Panc1 (cell line): ENCODE measurements around the gene FSTL5. TPM values are rescaled to one million over a fixed set of nuclear protein-coding genes. Genes with fewer than 3 reads are reported as not detected.

ENCODE experiments used
- ATAC-seq: fragments of 200-7000 bp; cut with Tn5 transposase; 2 replicates; pipeline ENCODE4 v1.9.1; 2020; ENCODE audit warnings: mild to moderate bottlenecking, moderate library complexity
- BruUV-seq: library from RNA; stranded (reverse); fragments of 400-500 nt; replicated peaks from 2 replicates; lab custom pipeline; 2021; lab: Mats Ljungman, UMichigan
- CTCF ChIA-PET: fragments of 300-600 bp; sonication (Branson Sonifier 250); formaldehyde crosslinking; loops from one replicate; lab custom pipeline; 2022; ENCODE audit warnings: antibody characterized with exemption; lab: Charles Lee
- POLR2A ChIA-PET: fragments of 300-600 bp; sonication (Branson Sonifier 250); formaldehyde crosslinking; loops from one replicate; lab custom pipeline; 2022; ENCODE audit warnings: antibody characterized with exemption; lab: Charles Lee
- DNase-seq: peaks from one replicate; pipeline ENCODE4 v3.0.0-alpha.2; 2010; ENCODE audit warnings: low read depth, low spot score
- H3K27ac ChIP-seq: 2 replicates; pipeline ENCODE4 v1.5.1; 2011; ENCODE audit warnings: mild to moderate bottlenecking, low read length, inconsistent platforms
- H3K27me3 ChIP-seq: fragments of 200-500 bp; sonication (Bioruptor generic); 2 replicates; pipeline ENCODE4 v1.6.0; 2014; ENCODE audit warnings: low read length, inconsistent platforms; ENCODE audit not compliant: control insufficient read depth, insufficient read depth
- H3K36me3 ChIP-seq: fragments of 200-500 bp; sonication (Bioruptor generic); 2 replicates; pipeline ENCODE4 v1.5.1; 2014; ENCODE audit warnings: inconsistent platforms, mild to moderate bottlenecking, low read length, moderate library complexity; ENCODE audit not compliant: control insufficient read depth, insufficient read depth
- H3K4me1 ChIP-seq: 2 replicates; pipeline ENCODE4 v1.5.1; 2011; ENCODE audit warnings: inconsistent platforms, mild to moderate bottlenecking, low read length, moderate library complexity; ENCODE audit not compliant: control insufficient read depth, insufficient read depth
- H3K4me3 ChIP-seq, 2 experiments: 2 replicates each; pipeline ENCODE4 v1.5.1; 2011 to 2012; ENCODE audit warnings: low read depth in 2 of 2, low read length in 2 of 2, mild to moderate bottlenecking in 2 of 2, inconsistent platforms in 1 of 2, moderate library complexity in 1 of 2
- H3K9me3 ChIP-seq: fragments of 200-500 bp; sonication (Bioruptor generic); 2 replicates; pipeline ENCODE4 v1.5.1; 2014; ENCODE audit warnings: low read depth, mild to moderate bottlenecking, inconsistent platforms, low read length, moderate library complexity; ENCODE audit not compliant: control insufficient read depth, insufficient read depth
- CTCF ChIP-seq: fragments of 450-650 bp; IDR thresholded peaks from 2 replicates; pipeline ENCODE4 v1.5.1; 2017; ENCODE audit warnings: mild to moderate bottlenecking
- POLR2AphosphoS5 ChIP-seq: IDR thresholded peaks from 2 replicates; pipeline ENCODE4 v1.6.1; 2012; ENCODE audit warnings: mild to moderate bottlenecking, low read depth, low read length, moderate library complexity
- REST ChIP-seq, 2 experiments: IDR thresholded peaks; 2 replicates each; pipeline ENCODE4 v1.6.1; 2011 to 2012; ENCODE audit warnings: low read depth in 2 of 2, control low read depth in 1 of 2, low read length in 1 of 2, mild to moderate bottlenecking in 1 of 2, moderate library complexity in 1 of 2; ENCODE audit not compliant: insufficient read depth in 1 of 2
- SIN3A ChIP-seq: IDR thresholded peaks from 2 replicates; pipeline ENCODE4 v1.6.1; 2012; ENCODE audit warnings: low read depth, mild to moderate bottlenecking, low read length, moderate library complexity, borderline replicate concordance; ENCODE audit not compliant: insufficient read depth
- TCF7L2 ChIP-seq: IDR thresholded peaks from 2 replicates; pipeline ENCODE4 v1.6.1; 2011; ENCODE audit warnings: mild to moderate bottlenecking, low read depth, low read length, inconsistent platforms
- in situ Hi-C: cut with HindIII; loops from 2 replicates; pipeline ENCODE4 v1.10.0; 2016; ENCODE audit warnings: low sequenced_read_pairs, low pct_unique_long_range_greater_than_20kb
- intact Hi-C: fragments of 100-400 bp; cut with micrococcal nuclease; formaldehyde crosslinking; loops from one replicate; pipeline ENCODE4 v1.10.0; 2022; ENCODE audit not compliant: unreplicated experiment
- total RNA-seq: library from RNA; stranded (reverse); gene quantifications from one replicate; pipeline ENCODE4 v1.2.1, GENCODE V29; 2021; ENCODE audit not compliant: unreplicated experiment

FSTL5 gene
- total RNA-seq, 1 experiment from 2014 or later: 0.67 TPM

- ChIA-PET POLR2A (no interaction called here), CTCF (no interaction called here)
- Histone ChIP-seq H3K4me1 (no peaks in the 10 kb centered on the region), H3K36me3 (no peaks in the 10 kb centered on the region), H3K9me3 (no peaks in the 10 kb centered on the region), H3K27ac (no peak overlapping the region), H3K4me3 (no peak overlapping the region), H3K27me3 (no peaks in the 10 kb centered on the region)
- no peak for TF ChIP-seq POLR2AphosphoS5
- no peak for TF ChIP-seq REST (IDR thresholded peaks at IDR 0.05; ENCODE audit: insufficient read depth in 1 of 2, low read depth in 2 of 2, low read length in 1 of 2)
- TF ChIP-seq SIN3A: no peak
- no peak for TF ChIP-seq CTCF
- TF ChIP-seq TCF7L2: no peak
- no peak for ATAC-seq
- no TSS peak for BruUV-seq
- intact Hi-C loops (no loop called here), in situ Hi-C loops (no loop called here)
- no peak for DNase-seq
Observed at GRCh38 chr4:161822174-161822573, 341.6 kb downstream of the FSTL5 start.

GRCh38 chr4:161817914-161818313 is 345.9 kb downstream of the FSTL5 start:
- intact Hi-C loops (no loop called here), in situ Hi-C loops (no loop called here)
- no peak for TF ChIP-seq TCF7L2
- Histone ChIP-seq H3K36me3 (no peaks in the 10 kb centered on the region), H3K4me1 (no peaks in the 10 kb centered on the region), H3K4me3 (no peak overlapping the region), H3K27me3 (no peaks in the 10 kb centered on the region), H3K9me3 (no peaks in the 10 kb centered on the region), H3K27ac (no peak overlapping the region)
- ChIA-PET CTCF (no interaction called here), POLR2A (no interaction called here)
- BruUV-seq: no TSS peak
- ATAC-seq (no peak), DNase-seq (no peak)

- no peak for DNase-seq
- no TSS peak for BruUV-seq
- POLR2A ChIA-PET: no interaction called here
Observed at GRCh38 chr4:161816958-161817357, 346.8 kb downstream of the FSTL5 start.

More at GRCh38 chr4:161816958-161817357, 346.8 kb downstream of the FSTL5 start:
- in situ Hi-C loops: no loop called here
- Histone ChIP-seq H3K9me3 (no peaks in the 10 kb centered on the region), H3K4me1 (no peaks in the 10 kb centered on the region), H3K4me3 (no peak overlapping the region), H3K36me3 (no peaks in the 10 kb centered on the region), H3K27me3 (no peaks in the 10 kb centered on the region), H3K27ac (no peak overlapping the region)
- intact Hi-C loops: no loop called here
- TF ChIP-seq REST (IDR thresholded peaks at IDR 0.05; ENCODE audit: insufficient read depth in 1 of 2, low read depth in 2 of 2, low read length in 1 of 2) (no peak), CTCF (no peak), SIN3A (no peak), TCF7L2 (no peak), POLR2AphosphoS5 (no peak)
- CTCF ChIA-PET: no interaction called here
- ATAC-seq: no peak
